H4 (cell line): Measurements from ENCODE around the gene G3BP2. TPM values are rescaled to one million over a fixed set of nuclear protein-coding genes. Genes with fewer than 3 reads are reported as not detected.
A peak's percentile ranks its signal among the peaks of the same experiment; 100 is the strongest.
"Not testable (repeated sequence)": the region's sequence is repeated elsewhere in the genome, so short reads cannot be mapped to it uniquely, and the experiment has no call there.

Experiments
- DNase-seq: peaks from one replicate; pipeline ENCODE4 v3.0.0-alpha.2; 2015; ENCODE audit warnings: low spot score
- total RNA-seq: library from RNA; depleted of rRNA; stranded (reverse); fragments of >200 nt; shearing (Covaris generic); gene quantifications from 2 replicates; pipeline ENCODE4 v1.2.3, GENCODE V29; 2014; rRNA removed

The G3BP2 gene
- 104 and 131 TPM in 2 replicates for total RNA-seq

DNA sequence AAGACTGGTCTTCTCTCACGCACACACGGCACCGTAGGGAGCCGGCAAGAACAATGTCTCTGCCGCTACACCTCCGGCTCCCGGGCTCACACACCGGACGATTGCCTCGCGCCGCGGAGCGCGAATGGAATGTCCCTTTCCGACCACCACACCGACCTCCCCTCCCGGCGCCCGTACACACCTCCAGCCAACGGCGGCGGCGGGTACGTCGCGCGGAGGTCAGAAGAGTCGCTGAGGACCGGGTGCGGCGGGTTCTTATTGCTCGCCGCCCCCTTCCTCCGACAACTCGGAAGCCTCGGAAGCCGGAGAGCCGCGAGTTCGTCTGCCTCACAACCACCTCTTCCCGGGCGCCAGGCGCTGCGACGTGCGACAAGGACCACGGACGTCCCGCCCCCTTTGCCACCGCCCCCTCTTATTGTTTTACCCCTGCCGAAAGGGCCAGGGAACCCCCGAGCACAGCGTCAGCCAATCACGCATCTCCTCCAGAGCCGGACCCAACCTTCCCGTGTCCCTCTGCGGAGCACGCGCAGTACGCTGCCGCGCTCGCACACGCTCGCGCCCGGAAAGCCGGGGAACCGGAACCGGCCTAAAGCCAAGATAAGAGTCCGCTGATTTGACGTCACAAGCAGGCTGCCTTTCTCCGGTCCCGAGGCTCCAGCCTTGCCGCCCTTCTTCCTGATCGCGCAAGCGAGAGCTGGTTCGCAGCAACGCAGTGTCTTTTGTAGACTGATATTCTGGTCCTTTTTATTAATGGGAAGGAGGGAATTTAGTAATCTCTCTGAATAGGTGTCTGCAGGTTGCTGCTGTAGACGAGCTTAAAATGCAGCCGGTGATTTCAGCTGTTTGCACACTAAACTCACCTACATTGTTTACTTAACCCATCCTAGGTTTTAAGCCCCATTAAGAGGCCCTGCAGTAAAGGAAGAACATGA lies at the start of gene G3BP2:
TSS of gene G3BP2 (minus strand) at position 385 of the 932 bp plus-strand sequence. CDS start 11,386 bp downstream, outside the sequence.
- DNase-seq: peak; percentile 98

DNA sequence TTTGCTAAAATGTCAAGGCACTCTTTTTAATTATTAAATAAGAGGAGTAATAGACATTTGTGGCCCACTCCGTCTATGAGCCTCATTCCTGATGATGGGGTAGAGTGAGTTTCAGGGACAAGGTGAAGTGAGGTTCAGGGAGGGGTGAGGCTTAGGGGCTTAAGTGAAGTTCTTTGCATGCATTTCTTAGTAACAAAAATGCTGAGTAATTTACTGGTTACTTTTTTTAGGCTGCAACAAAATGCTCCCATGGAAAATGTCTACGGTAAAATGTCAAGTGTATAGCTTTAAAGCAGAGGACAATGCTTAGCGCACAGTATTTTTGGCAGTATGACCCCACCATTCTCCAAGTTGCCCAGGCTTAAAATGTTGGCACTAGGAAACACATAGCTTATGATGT lies 49.2 kb upstream of the G3BP2 start:
- DNase-seq: no peak

DNA sequence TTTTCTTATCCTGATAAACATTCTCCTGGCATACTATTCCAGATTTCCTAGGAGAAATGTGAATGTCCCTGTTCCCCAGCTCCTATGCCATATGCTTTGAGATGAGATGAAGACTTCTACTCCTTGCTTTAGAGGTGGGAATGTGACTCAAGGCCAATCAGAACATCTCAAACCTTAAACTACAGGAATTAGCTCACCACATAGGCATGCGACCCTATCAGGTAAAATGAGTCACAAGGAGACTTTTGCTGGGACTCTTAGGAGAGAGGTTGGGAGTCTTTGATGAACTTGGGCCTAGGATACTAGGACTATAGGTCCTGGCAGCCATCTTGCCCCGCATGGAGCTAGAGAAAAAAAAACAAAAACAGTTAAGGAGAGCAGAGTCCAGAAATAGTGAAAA lies 45.3 kb upstream of the G3BP2 start:
- DNase-seq: no peak

DNA sequence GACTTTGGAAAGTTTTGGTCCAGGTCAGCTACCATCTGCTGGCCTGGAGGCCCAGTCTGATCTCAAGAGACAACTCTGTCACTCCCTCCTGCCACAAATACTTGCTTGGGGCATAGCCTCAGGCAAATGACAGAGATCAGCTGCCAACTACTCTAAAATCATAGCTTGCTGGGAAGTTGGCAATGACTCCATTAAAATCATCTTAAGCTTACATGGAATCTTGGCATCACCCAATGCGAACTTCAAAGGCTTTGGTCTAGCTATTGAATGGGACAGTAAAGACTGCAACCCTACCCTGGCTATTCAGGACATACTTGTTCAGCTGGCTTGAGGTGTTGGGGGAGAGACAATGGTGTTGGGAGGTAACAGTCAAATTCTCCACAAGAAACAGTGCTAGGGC lies 44.2 kb upstream of the G3BP2 start:
- no peak for DNase-seq

DNA sequence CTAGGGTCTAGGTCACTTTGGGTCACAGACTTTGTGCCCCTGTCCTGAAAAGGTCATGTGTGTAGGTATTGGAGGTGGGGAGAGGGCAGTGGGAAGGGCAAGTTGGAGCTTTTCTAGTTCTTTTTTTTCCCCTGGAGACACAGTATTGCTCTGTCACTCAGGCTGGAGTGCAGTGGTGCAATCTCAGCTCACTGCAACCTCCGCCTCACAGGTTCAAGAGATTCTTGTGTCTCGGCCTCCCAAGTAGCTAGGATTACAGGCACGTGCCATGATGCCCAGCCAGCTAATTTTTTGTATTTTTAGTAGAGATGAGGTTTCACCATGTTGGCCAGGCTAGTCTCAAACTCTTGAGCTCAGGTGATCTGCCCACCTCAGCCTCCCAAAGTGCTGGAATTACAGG lies 42.8 kb upstream of the G3BP2 start:
- DNase-seq: not testable (repeated sequence)

DNA sequence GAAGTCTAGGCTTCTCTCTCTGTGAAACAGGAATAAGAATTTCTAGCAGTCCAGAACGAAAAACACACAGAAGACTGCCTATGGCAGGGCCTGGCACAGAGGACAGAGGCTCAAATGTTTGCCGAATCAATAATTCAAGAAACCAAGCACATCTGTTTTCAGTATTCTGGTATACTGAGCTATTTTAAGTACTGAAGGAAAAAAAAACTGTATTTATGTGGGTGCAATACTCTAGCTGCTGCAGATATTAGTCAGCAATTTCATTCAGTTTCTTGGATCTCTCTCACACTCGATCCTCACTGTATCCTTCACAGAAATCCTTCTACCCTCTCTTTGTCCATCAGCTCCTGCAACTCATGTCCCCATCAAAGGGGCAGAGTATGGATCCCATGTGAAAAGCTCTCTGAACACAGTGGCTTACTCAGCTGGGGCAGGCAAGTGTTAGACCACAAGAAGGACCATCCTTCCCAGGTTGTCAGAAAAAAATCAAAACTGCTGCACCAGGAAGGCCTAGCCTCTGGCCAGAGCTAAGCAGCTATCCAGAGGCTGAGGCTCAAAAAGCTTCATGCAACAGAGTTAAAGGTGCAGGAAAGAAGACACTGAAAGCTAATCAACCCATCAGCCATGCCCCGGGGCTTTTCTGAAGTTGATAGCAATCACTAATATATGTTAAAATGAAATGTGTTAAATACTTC lies 42.0 kb upstream of the G3BP2 start:
- no peak for DNase-seq

DNA sequence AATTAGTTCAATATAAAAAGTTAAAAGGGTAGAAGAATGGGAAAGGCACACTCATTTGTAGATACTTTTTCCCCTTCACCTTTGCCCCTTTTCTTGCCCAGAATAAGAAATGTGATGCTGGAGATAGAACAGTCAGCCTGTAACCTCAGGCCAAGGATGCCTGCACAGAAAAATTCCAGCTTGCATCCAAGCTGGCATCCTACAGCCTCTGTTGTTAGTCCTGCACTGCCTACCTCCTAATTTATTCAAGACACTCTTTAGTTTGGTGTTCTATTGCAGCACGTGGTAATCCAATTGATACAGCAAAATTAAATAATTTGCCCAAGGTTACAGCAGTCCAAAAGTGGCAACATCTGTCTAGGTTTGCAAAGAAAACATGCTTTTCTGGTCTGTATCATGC lies 41.5 kb upstream of the G3BP2 start:
- DNase-seq: no peak

DNA sequence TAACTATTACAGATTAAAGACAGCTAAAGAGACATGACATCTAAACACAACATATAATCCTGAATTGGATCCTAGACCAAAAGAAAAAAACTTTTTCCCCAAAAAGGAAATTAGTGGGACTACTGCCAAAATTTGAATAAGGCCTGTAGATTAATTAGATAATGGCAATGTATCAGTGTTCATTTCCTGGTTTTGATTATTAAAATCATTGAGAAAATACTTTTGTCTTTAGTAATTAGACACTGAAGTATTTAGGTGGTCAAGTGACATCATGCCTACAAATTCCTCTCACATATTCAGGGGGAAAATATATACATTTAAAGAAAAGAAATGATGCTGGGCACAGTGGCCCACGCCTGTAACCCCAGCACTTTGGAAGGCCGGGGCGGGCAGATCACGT lies 40.8 kb upstream of the G3BP2 start:
- DNase-seq: no peak

DNA sequence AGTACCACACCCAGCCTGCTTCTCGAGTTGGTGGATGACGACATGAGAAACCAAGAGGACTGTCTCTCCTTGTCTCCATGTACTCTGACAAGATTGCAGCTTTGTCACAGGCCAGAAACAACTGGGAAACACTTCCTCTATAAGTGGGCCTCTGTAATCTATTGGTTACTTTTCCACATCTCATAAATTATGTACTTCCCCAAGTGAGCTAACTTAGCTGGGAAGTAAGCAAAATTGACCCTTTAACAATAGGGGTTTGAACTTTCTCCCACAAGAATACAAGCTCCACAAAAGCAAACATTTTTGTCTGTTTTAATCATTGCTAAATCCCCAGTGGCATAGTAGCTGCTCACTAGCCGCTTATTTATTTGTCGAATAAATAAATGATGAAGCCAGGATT lies 37.0 kb upstream of the G3BP2 start:
- DNase-seq: no peak

DNA sequence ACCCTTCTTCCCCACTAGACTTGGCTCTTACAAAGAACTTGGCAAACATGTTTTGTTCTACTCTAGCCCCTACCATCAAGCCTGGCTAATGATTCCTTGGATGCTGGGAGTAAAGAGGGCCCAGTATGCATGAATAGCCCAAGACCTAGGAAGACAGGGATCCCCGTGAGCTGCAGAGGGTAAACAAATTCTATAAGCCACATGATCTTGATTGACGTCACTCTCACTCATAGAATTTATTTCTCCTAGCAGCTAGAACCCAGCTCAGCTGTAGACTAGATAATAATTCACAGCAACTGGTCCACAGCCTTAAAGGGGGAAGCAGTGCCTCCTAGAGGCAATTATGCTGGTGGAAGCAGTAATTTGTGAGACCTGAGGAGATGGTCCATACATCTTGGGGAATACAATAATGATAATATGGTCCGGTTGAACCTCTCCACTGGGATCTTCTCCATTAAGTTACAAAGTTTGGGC lies 35.0 kb upstream of the G3BP2 start:
- DNase-seq: no peak

DNA sequence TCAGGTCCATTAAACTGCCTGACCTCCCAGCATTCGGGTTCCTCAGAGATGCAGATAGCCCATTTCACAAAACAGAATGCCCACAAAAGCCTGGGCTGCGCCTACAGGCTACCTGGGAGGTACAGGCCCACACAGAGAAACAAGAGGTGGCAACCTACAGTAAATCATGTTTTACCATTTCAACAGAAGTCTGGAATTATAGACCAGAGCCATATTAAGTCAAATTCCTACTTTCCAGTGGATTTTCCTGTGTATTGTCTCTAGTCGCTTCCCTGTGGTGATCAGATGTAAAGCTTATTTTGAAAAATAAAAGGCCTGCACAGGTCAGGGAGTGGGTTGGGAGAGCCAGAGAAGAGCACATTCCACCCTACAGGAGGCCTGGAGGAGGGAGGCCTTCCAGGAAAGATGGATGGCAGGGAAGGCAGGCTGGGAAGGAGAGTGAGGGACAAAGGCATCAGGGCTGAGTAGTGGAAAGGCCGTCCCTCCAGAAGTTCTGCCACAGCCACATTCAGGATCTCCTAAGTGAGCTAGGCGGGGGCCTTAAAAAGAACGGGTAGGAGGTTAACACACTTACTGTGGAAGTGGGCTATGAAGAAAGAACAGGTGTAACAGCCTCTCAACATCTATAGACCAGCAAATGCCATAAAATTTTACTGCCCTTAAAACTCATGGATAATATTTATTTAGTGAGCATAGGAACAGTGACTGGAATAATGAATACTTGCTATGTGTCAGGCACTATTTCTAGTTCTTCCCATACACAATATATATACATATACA lies 32.2 kb upstream of the G3BP2 start:
- DNase-seq: no peak

DNA sequence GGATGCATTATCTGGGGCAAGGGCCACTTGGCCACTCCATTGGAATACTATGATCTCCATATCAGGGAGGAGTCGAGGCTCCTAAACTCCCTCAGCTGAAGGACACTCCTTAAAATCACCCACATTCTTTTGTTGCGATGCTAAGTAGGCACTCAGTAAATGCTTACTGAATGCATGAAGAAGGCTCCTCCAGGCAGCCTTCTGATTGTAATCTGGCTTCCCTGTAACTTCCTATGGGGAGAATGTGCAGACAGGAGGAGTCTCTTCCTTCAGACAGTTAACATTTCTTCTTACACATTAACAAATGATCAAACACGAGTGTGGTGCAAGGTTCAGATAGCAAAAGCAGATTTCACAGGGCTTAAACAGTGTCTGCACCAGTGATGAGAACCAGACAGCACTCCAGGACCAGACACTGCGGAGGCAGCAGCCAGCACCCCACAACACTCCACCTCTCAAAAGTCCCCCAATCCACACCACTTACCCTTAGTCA lies 29.8 kb upstream of the G3BP2 start:
- DNase-seq: no peak

DNA sequence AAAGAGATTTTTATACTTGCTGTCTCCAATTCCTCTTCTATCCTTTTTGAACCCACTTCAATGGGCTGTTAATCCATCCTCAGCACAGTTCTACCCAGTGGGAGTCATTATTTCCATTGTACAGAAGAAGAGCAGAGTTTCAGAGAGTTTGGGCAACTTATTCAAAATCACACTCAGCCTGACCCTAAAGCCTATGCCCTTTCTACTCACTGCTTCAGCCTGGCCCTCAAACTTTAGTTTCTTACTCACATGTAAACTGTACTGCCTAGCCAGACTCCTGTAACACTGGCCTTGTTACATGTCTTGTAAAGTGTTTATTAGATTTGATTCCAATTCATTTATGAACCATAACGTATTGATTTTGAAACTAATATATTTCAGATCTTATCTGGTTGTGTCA lies 26.1 kb upstream of the G3BP2 start:
- no peak for DNase-seq

DNA sequence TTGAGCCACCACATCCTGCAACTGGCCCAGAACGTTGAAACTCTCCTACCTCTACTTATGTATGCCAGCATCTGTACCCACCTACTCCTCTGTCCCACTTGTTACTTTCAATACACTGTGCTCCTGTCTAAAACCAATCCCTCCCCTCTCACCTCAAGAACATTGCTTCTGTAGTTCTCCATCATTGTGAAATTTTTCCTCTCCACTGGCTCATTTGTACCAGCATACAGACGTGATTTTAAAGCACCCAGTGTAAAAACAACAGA lies 25.7 kb upstream of the G3BP2 start:
- DNase-seq: no peak

DNA sequence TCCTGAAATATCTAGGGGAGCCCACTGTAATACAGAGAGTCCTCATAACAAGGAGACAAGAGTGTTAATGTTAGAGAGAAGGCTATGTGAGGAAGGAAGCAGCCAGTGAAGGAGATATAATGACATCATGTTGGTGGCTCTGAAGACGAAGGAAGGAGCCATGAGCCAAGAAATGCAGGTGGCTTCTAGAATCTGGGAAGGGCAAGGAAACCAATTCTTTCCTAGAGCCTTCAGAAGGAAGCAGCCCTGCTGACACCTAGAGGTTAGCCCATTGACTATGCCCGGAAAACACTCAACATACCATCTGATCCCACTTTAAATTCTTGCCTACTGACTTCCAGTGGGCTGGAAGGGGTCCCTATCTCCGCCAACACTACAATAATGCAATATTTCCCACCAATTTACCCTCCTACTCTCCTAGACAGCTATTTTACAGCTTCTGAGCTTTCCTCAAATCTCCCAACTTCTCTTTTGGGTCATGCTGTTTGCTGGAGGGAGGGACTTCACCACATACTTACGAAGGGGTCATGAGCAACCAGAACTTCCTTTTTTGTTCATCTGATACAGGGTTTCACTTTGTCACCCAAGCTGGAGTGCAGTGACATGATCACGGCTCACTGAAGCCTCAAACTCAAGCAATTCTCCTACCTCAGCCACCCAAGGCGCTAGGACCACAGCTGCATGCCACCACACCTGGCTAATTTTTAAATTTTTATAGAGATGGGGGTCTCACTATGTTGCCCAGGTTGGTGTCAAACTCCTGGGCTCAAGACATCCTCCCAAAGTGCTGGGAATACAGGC lies 25.2 kb upstream of the G3BP2 start:
- no peak for DNase-seq

DNA sequence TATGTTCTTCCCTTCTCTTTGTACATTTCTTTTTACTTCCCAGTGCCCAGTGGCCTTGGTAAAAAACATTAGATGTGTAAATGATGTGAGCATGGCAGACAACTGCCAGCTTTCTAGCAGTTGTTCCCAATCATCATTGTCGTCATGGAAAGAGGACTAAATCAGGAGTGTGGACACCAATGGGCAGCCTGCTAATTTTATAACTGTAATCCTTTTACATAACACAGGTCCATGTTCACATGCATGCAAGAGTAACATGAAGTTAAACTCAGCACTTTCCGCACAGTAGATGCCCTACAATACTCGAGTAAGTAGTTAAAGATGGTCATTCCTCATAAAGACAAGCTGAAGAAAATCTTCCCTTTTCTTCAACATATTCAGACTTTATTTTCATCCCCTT lies 23.4 kb upstream of the G3BP2 start:
- no peak for DNase-seq

DNA sequence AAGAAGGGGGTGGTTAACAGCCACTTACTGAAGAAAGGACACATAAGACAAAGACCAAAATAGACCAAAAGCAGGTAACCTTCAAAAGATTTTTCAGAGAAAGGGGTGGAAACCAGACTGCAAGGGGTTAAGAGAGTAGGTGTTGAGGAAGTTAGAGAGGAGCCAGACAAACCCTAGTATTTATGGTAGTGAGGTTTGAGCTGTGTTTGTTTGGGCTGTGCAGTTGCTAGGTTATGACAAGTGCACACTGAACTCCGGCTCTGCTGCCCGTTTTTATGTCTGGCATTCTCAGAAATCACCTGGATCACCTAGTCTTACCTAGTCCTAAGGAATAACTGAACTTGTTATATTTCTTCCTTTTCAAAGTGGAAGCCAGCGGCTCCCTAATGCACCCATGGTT lies 22.9 kb upstream of the G3BP2 start:
- no peak for DNase-seq

DNA sequence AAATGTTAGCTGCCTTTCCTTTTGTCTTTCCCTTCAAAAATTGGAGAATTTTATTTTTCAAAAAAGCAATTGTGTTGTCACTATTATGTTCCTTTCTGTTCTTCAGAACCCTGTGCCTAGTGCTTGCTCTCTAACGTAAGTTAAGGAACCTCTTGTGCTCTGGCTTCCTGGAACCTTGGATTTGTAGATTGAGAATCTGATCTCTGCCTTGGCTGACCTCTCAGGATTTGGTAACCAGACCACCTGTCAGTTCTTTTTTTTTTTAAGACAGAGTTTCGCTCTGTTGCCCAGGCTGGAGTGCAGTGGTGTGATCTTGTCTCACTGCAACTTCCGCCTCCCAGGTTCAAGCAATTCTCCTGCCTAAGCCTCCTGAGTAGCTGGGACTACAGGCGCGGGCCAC lies 18.9 kb upstream of the G3BP2 start:
- not testable (repeated sequence) for DNase-seq

DNA sequence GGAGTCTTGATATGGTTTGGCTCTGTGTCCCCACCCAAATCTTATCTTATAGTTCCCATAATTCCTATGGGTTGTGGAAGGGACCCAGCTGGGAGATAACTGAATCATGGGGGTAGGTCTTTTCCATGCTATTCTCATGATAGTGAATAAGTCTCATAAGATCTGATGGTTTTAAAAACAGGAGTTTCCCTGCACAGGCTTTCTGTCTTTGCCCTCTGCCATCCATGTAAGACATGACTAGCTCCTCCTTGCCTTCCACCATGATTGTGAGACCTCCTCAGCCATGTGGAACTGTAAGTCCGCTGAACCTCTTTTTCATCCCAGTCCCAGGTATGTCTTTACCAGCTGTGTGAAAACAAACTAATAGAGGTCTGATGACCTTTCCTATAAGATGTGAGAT lies 13.9 kb upstream of the G3BP2 start:
- not testable (repeated sequence) for DNase-seq

DNA sequence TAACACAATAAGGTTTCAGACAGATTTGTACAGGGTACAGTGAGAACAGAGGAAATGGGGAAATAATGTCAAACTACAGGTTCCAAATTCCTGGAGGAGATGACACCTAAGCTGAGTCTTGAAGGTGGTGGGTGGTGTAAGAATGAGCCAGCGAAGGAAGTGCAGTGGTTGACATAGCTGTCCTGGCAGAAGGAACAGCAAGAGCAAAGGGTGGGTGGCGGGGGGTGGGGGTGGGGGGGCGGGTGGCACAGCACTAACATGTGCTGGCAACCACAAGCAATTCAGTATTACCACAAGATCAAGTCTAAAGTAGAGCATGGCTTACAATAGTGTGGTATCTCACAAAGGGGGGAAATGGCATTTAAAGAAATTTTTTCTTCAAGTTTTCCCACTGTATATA lies 13.1 kb upstream of the G3BP2 start:
- no peak for DNase-seq

DNA sequence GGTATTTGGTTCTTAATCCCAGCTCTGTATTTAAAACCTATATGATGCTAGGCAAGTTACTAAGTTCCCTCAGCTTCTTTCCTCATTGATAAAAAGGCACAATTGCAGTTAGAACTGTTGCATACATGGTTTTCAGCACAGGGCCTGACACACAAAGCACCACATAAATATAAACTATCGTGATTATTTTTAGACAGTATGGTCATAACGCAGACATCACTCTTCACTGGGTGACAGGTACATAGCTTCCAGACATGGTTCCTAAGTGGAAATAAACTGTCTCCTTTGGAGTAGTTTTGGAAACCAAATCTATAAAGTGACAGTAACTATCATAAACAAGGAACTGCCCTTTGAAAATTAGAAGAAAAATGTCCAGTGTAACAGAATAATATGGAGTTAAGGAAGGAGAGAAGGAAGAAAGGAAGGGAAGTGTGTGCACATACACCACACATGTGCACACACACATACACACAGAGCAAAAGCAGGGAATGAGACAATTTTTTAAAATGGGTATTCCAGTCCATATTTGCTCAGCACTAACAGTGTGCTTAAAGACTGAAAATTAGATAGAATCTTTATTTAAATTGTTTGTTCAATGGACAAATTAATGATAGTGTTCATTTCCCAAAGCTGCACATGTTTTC lies 12.5 kb upstream of the G3BP2 start:
- no peak for DNase-seq
